Activated CD4-positive, CD25-positive, alpha-beta regulatory T cell treated with anti-CD3 and anti-CD28 coated beads, Interleukin-2, amount 50 U/mL, for 16 hours (primary cell): Measurements from ENCODE around the gene PCAT7.
"Not testable (repeated sequence)": the region's sequence is repeated elsewhere in the genome, so short reads cannot be mapped to it uniquely, and the experiment has no call there.

Experiments
- DNase-seq: peaks from one replicate; pipeline ENCODE4 v3.0.0-alpha.2; 2020; ENCODE audit warnings: low read depth, low spot score

Gene PCAT7

DNA sequence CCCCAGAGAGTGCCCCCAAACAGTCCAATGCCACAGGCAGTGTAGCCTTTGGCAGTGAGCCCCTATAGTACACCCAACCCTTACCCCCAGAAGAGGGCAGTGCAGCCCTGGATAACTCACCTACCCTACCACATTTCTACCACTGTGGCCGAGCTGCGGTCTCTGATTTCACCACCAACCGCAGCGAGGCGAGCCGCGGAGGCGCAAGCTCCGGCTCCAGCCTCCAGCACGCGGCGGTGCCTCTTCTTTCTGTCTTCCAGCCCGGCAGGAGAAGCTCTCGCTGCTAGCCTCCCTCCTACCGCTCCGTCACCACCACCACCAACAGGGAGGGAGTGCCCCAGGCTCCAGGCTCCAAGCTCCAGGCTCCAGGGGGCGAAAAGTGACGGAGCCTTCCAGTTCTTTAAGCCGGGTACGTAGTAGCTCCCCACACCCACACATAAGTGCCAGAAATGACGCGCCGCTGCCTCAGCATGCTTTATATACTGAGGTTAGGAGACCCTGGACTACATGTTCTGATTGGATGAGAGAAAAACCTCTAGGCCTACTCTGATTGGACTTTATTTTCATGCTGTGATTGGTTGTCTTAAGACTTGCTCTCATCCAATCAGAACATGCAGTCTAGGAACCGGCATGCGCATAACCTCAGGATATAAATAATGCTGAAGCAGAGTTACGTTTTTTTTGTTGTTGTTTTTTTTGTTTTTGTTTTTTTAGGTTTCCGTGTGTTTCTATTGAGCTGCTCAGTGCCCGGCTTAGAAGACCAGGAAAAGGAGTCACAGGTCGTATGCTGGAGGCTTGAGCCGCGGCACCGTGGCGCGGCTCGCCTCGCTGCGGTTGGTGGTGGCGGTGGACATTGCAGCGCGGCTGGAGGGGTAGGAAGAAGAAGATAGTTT is at the start of gene PCAT7:
PCAT7 (plus strand) TSS at position 645 of the 893 bp plus-strand sequence.
- no peak for DNase-seq

DNA sequence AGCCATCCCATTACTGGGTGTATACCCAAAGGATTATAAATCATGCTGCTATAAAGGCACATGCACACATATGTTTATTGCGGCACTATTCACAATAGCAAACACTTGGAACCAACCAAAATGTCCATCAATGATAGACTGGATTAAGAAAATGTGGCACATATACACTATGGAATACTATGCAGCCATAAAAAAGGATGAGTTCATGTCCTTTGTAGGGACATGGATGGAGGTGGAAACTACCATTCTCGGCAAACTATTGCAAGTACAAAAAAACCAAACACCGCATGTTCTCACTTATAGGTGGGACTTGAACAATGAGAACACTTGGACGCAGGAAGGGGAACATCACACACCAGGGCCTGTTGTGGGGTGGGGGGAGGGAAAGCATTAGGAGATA is 48.5 kb upstream of the PCAT7 start:
- DNase-seq = not testable (repeated sequence)

DNA sequence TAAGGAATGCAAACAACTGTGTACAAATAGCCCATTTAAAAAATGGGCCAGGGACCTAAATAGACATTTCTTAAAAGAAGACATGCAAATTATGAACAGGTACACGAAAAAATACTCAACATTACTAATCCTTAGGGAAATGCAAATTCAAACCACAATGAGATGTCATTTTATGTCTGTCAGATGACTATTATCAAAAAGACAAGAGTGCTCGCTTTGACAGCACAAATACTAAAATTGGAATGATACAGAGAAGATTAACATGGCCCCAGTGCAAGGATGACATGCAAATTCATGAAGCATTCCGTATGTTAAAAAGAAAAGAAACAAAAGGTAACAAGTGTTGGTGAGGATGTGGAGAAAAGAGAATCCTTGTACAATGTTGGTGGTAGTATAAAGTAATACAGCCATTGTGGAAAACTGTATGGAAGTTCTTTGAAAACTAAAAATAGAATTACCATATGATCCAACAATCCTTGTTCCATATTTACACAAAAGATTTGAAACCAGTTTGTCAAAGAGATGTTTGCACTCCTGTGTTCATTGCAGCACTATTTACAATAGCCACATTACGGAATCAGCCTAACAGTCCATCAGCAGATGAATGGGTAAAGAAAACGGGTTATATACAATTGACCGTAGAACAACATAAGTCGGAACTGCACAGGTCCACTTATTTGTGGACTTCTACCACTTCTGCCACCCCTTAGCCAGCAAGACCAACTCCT is 47.2 kb upstream of the PCAT7 start:
- DNase-seq = no peak

DNA sequence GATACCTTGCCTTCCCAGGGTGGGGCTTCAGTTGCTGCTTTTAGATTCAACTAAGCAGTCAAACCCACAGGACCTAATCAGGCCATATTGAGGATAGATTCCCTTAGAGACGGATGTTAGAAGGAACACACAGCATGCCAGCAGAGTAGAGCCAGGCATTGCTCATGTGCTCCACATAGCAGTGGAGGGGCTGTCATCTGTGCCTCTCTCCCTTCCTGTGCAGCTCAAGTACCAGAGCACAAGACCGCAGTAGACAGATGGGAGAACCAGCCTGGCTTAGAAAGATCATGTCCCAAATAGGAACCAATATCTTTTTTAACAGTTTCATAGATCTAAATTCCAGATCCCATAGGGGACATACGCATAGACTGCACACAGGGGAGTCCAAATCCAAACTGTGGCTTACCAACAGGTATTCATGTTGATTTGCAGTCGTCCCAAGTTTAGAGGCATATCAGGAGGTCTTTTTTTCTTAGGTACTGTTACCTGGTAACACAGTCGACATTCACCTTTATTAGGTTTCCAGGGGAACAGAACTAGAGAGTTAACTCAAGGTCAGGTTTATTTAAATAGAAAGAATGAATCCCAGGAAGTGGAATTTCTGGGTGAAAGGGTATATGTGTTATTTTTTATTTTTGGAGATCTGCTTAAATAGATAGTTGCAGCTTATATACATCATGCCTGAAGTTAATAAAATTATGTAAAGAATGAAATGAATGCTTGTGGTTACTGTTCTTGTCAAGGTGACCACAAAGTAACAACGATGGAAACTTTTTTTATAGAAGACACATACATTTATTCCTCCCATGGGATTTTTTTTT is 43.5 kb upstream of the PCAT7 start:
- no peak for DNase-seq

DNA sequence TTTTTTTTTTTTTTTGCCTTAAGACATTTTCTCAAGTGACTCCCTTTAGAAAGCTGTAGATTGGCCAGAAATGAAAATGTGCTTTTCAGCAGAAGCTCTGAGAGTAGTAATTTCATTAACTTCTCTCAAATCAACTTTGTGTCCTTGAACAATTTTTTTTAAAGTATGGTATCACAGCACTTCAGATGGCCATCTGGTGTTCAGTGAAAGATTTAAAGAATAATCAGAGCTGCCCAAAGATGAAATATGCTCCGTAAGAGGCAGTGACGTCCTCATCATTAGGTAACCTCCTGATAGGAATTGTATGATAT is 43.0 kb upstream of the PCAT7 start:
- no peak for DNase-seq

DNA sequence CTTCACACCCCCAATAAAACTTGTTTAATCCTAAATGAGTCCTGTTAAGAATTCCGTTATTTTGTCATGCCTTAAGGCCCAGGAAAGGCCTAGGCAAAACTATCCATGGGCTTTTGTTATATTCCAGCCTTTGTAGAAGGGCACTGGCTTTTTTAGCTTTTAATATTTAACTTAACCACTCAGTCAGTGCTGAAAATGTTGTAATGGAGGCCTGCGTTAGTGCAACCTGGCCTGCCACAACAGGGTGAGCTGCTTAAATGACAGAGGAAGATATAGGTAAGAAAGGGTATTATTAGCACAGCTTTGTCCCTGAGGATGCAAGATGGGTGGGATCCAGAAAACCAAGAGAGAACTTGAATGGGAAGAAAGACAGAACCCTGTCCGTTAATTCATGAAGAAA is 40.2 kb upstream of the PCAT7 start:
- DNase-seq = no peak

DNA sequence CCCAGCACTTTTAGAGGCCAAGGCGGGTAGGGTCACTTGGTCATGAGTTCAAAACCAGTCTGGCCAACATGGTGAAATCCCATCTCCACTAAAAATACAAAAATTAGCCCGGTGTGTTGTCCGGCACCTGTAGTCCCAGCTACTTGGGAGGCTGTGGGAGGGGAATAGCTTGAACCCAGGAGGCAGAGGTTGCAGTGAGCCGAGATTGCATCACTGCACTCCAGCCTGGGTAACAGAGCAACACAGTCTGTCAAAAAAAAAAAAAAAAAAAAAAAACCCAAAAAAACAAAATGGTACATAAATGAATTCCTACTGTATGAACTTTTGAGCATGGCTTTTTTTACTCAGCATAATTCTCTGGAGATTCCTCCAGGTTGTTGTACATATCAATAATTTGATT is 37.6 kb upstream of the PCAT7 start:
- DNase-seq = no peak

DNA sequence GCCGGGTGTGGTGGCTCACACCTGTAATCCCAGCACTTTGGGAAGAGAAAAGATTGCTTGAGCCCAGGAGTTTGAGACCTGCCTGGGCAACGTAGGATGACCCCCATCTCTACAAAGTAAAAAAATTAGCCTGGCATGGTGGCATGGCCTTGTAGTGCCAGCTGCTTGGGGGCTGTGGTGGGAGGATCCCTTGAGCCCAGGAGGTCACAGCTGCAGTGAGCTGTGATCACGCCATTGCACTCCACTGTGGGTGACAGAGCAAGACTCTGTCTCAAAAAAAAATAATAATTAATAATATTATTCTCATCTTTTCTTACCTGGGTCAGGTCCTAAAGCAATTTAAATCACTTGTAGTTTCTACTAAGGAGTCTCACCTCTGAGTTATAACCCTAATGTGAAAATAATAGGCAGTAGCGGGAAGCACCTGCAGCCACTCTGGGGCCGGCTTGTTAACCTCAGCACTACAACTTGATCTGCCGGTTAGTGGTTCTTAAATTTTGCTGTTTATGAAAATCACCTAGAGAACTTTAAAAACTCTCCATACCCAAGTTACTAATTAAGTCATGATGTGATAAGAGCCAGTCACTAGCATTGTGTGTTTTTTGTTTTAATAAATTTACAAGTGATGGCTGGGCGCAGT is 29.4 kb upstream of the PCAT7 start:
- DNase-seq = no peak

DNA sequence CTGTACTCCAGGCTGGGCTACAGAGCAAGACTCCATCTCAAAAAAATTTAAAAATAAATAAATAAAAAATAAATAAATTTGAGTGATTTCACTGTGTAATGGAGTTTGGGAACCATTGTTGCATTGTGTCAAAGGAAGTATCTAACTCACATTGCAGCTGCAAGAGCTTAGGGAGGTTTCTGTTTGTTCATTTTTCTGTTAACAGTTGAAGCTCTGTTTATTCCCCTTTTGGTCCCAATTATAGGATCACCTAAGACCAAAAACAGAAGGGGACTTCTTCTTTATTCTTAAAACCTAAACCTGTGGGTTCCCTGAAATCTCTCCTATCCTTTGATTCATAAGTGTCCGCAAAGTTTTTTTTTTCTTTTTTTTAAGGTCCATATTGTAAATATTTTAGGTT is 28.6 kb upstream of the PCAT7 start:
- DNase-seq = no peak

DNA sequence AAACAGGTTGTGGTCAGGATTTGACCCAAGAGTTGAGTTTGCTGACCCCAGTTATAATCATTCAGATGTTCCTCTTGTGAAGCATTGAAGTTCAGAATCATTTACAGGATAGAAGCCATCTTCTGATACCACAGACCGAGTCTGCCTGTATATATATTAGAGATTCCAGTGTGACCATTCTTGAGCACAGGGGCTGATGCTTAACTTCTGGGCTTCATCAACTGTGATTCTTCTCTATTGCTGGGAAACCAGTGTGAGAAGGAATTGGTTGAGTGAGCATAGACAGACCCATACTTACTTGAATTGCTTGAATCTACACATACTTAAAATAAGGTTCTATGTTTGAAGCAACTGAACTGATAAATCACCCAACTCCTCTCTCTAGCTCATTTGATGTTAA is 27.9 kb upstream of the PCAT7 start:
- no peak for DNase-seq

DNA sequence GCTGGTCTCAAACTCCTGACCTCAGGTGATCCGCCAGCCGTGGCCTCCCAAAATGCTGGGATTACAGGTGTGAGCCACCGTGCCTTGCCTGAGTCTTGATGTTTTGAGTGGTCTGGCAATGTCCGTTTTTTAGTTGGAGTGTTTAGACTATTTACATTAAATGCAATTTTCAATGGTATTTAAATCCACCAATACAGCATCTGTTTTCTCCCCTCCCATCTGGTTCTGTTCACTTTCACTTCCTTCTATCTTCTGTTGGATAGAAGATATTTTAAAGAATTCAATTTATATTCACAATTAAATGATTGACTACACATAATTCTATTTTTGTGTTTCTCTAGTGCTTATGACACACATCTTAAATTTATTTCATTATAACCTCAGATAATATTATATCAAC is 26.0 kb upstream of the PCAT7 start:
- no peak for DNase-seq

DNA sequence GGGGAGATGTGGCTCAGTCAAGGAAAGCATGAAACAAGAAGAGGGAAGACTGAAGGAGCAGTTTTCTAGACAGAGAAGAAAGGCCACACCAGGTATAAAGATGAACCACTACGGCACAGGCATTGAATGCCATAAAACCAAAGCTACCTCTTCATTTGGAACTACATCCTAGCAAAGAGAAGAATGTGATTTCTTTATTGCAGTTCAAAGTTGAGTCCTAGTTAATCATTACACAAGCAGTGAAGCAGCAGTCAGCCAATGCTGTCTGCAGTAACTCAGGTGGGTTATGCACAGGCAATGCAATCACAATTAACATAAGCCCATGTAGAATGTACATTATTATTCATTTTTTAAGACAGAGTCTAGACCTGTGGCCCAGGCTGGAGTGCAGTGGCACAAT is 21.7 kb upstream of the PCAT7 start:
- no peak for DNase-seq

DNA sequence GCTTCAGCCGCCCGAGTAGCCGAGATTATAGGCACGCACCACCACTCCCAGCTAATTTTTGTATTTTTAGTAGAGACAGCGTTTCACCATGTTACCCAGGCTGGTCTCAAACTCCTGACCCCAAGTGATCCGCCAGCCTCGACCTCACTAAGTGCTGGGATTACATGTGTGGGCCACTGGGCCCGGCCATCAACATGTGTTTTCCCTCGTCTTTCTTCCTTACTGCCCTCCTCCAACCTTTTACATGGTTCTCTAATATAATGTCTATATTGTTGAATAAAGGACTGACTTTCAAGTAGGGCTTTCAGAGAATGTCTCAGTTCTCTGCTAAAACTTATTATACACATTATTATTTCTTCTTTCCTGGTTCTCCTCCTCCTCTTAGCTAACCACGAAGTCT is 21.3 kb upstream of the PCAT7 start:
- no peak for DNase-seq

DNA sequence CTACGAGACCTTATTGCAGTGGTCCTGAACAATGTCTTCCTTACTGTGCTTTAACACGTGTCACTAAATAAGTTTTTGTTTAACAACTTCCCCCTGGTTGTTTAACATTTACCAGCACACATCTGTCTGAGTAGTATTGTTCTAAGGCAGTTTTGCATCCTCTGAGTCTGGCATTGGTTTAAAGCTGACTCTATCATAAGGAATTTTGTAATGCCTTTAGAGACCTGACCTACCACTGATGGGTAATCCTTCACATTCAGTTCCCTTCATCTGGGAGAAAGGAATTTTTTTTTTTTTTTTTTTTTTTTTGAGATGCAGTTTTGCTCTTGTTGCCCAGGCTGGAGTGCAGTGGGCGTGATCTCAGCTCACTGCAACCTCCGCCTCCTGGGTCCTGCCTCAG is 20.0 kb upstream of the PCAT7 start:
- DNase-seq = no peak

DNA sequence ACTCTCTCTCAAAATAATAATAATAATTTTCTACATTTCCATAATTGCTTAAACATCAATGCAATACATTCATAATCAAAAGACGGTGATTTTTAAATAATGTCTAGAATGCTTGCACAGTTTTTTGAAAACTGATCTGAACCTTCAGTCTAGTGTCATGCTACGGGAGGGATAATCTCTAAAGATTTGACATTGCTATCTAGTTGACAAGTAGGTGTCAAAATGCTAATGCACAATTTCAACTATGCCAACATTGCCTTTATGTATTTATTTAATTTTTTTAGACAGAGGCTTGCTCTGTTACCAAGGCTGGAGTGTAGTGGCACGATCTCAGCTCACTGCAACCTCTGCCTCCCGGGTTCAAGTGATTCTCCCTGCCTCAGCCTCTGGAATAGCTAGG is 16.0 kb upstream of the PCAT7 start:
- no peak for DNase-seq

DNA sequence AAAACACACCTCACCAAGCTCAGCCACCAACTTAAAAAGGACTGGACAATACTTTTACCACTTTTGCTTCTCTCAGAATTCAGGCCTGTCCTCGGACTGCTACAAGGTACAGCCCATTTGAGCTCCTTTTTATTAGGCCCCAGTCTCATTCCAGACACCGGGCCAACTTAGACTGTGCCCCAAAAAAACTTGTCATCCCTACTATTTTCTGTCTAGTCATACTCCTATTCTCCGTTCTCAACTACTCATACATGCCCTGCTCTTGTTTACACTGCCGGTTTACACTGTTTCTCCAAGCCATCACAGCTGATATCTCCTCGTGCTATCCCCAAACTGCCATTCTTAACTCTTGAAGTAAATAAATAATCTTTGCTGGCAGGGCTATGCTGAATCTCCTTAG is 10.5 kb upstream of the PCAT7 start:
- not testable (repeated sequence) for DNase-seq

DNA sequence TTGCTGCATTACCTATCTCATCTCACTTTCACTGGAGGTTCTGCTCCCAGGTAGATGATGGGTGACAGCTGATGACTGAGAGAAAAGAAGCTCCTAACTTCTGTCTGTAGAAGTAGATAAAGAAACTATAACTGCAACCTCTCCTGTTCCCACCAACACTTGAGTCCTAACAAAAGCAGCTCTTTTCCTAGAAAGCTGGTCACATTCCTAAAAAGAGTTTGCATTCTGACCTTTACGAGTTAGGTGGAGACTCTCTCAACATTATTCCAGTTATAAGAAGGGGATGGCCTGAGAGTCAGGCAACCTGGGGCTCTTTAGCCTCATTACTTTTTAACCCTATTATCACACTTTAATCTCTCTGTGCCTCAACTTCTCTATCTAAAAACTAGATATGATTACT is 8.9 kb upstream of the PCAT7 start:
- no peak for DNase-seq

DNA sequence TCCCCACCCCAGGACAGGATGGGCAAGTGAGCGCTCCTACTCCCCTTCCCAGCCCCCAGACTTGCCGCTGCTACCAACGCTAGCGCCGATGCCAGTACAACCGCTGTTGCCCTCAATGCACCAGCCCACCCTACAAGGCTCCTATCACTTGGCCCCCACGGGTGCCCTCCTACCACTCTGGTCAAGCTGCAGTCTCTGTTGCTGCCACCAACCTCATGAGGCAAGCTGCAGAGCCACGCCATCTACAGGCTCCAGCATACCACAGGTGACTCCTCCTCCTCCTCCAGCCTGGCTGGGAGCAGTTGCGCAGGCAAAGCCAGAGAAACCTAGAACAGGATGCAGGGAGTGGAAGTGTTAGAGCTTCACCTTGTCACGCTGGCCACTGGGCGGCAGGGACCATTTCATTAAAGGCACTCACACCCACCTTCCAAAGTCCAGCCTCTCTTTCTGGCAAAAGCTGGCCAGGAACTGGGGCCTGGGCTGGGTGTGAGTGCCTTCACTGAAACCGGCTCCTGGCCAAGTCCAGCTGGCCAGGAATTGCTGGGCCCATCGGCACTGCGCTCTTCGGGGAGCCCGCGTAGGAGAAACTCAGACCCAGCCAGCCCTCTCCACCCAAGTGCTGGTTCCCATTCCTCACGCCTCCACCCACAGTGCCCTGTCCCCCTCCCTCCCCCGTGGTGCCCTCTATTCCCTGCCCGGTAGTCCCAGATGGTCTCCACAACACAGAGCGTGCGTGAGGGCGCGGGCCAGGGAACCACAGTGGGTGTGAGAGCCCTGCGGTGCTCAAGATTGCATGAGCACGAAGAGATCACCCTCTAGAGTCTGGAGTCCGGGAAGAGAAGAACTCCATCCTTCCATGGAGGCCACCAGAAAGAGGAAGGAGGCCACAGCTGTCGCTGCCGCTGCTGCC is 1.6 kb upstream of the PCAT7 start:
- no peak for DNase-seq

DNA sequence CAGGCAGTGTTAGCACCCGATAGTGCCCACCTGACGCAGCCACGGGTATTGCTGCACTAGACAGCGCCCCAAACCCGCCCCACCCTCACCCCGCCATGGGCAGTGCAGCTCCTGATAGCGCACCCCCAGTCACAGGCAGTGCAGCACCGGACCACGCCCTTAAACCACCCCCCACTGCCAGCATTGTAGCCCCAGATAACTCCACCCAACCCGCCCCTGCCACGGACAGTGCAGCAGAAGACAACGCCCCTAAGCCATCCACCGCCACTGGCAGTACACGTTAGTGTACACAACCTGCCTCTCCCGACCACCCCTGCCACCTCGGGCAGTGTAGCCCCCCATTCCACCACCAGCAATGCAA is 825 bp upstream of the PCAT7 start:
- no peak for DNase-seq

DNA sequence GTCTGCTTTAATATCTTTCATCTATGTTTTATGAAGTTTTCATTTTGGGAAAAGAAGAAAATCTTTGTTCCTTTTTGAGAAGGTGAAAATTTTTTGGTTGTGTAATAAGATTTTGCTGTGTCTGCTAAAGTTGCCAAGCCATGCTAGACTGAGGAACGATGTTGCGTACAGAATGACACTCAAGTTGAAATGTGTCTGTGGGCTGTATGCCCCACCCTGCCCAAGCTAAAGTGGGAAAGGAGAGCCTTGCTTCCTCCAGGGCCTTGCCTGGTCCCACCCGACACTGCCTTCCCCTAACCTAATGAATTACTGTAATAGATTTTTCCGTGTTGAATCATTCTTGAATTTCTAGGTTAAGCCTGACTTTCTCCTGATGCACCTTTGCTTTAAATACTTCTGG is 2.5 kb downstream of the PCAT7 start:
- no peak for DNase-seq

DNA sequence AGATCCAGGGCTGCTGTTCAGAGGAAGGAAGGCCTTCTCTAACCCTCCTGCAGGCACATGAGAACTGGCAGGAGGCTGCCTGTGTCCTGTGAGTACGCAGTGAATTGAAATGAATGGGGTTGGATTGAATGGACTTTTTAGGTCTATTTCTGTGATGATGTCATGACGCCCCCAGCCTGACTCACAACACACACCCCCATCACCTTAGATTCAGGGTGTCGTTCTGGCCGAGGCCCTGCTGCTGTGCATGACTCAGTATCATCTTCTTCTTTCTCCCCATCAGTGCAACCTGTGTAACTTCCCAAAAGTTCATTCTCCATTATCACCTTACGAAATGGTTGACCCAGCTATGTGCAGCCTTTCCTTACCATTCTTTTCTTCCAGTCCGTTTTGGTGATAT is 5.4 kb downstream of the PCAT7 start:
- DNase-seq = no peak
